ENCODE data around the gene RASSF5.

Gene RASSF5

DNA sequence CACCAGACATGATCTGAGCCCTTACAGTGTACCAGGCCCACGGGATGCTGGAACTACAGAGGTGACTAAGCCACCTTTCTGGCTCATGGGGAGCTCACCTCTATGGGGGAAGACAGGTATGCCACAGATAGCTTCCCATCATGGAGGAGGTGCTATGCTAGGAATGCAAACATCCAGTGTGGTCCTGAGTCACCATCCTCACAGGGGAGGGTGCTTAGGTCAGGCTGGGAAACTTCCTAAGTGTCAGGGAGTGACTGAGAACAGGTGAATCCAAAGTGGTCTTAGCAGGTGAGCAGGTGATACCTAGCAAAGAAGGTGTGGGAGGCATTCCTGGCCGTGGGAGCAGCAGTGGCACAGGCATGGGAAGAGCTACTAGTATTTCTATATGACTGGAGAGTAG, 8.6 kb upstream of the RASSF5 start:
- no peak for DNase-seq

DNA sequence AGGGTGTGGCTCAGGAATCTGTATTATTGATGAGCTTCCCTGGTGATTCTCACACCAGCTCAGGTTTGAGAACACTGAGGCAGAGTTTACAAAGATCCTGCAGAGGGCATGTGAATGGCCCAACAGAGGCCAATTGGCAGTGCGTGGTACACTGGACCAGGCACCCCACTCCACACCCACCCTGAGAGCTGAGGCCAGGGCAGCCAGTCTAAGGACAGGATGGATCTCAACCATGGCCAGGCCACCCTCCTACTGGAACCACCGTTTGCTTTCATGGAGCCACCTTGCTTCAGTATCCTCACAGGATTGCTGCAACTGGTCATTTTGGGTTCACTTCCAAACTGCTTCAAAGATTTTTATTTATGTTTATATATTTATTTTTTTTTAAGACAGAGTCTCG, 7.3 kb upstream of the RASSF5 start:
- no peak for DNase-seq

DNA sequence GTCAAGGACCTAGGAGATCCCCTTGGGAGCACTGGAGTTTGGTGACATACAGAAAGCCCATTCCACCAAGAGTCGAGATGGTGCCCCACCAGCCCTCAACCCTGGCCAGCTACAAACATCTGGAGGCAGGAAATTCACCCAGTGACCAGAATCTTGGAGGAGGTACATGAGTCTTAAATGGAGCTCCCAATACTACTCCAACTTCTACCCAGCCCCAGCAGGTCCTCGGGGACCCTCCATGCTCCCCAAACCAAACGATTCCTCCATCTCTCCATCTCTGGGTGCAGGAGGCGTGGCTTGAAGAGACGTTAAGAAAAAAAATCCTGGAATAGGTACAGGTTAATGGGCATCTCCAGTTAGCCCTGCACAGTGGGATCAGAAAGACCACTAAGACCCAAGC, 5.5 kb upstream of the RASSF5 start:
- no peak for DNase-seq

DNA sequence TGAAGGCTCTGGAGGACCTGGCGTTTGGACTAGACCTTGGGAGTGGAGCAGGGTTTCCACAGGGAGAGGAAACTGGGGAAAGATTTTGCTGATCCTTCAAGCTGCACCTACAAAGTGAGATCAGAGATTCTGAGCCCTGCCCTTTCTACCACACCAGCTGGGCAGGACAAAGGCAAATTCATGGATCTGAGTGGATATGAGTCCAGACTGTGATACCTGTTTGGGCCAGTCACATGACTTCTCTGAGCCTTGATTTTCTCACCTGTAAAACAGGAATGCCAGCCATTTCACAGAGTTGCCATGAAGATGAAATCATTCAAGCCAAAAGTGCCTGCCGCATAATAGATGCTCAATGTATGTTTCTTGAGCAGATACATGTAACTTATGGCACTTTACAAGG, 4.9 kb upstream of the RASSF5 start:
- no peak for DNase-seq

DNA sequence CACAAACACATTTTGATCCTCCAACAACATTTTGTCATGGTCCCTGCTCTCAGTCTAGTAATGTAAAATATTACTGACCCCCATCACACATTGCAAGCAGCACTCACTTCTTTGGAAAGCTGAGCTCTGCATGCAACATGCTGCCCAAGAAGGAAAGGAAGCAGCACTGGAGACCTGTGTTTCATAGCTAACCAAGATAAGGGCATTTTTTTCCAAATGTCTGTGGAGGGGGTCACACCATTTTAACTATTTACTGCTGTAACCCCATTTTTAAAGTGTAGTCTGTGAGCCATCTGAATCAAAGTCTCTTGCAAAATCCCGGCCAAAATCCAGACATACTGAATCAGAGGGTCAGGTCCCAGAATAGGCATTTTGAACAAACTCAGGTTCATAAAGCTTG, 4.5 kb upstream of the RASSF5 start:
- DNase-seq: no peak

DNA sequence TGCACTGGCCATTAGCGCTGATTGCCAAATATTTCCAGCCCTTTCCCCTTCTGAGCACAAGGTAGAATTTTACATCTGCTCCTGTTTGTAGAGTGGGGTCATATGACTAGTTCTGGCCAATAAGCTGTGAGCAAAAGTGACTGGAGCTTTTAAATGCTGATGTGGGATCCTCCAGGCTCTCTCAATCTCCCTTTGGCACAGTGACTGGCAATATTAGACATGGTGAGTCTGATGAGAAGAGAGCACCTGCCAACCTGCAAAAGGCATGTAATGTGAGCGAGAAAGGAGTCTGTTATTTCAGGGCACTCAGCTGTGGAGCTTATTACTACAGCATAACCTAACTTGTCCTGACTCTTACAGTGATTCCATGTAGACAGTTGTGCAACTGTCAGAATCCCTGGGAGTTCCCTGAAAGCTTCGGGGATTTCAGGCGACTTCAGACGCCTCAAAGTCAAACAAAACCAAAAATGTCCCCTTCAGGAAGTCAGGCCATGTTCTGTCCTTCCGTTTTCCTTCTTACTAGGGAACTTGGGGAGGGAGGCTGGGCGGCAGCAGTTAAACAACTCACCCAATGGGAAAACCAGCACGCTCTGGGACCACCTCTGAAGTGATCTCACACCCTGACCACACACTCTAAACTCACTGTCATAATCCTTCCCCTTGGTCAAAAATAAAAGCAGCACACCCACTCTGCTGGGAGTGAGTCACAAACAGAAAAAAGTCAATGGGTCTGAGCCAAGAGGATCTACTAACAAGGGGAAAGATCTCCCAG, 3.6 kb upstream of the RASSF5 start:
- peak; percentile 76 for DNase-seq

DNA sequence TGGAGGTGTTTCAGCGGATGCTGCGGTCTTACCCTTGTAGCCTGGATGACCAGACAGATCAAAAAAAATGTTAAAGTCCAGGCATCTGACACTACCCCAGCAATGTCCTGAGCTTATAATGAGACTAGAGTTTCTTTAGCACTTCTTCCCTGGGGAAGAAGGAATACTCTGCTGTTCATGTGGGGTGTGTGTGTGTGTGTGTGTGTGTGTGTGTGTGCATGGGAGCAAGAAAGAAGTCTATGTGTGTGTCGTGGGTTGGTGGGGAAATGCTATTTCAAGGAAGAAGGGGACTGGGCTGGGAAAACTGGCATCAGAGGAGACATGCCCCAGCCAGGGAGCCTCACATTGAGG, 3.0 kb upstream of the RASSF5 start:
- DNase-seq: no peak

DNA sequence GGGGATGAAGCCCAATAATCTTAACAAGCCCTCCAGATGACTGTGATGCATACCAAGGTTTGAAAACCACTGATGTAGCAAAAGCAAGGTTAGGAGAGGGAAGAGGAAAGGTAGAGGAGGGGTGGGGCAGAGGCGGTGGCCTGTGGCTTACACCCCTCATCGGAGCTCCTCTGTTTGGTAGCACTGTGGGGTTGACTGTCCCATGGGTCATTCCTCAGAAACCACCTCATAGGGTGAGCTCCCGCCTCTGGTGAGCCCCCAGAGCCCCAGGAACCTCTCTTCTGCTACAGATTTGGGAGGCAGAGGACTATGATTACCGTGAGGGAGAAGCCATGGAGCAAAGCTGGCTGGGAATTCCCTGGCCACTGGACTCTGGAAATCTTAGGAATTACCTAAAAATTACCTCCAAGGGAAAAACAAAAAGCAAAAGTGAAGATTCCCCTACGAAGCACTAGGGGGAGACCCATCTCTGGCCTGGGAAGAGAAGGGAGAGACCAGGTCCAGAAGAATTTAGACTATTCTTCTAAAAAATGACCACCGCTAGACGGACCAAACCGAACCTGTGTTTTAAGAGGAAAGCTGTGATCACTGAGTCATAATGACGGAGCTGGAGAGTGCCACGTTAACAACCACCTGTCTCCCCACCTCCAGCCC, 1.5 kb upstream of the RASSF5 start:
- DNase-seq: no peak

DNA sequence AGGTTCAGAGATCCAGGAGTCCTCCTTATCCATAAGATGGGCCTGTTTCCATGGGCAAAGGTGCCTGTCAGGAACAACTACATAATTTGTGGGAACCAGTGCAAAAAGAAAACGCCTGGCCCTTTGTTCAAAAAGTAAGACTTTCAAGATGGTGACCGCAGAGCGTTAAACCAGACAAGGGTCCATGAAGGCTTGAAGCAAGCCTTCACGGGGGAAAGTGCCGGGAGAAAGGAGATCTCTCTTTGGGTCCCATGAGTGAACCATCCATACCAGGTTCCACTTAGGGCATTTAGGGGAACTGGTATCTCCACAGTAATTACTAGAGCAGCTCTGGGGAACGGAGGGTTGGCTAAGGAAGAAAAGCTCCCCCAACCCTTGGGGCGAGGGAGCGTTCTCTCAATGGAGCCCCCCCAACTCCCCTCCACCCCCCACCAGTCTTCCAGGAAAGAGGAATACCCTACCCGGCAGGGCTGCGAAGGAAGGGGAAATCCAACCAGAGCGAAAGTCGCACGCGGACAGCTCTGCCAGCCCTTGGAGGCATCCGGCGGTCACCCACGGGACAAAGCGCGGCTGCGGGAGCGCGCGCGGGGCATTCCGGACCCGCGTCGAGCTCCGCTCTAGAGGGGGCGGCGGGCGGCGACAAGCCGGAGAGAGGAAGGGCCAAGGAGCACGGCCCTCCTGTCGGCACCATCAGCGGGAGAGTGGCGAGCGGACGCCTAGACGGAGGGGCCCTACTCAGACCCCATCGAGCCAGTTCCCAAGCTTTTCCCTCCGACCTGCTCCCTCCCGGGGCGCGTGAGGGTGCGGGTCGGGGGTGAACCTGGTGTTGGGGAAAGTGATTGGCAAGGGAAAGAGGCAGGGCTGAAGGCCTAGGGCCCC, 687 bp upstream of the RASSF5 start:
- no peak for DNase-seq

DNA sequence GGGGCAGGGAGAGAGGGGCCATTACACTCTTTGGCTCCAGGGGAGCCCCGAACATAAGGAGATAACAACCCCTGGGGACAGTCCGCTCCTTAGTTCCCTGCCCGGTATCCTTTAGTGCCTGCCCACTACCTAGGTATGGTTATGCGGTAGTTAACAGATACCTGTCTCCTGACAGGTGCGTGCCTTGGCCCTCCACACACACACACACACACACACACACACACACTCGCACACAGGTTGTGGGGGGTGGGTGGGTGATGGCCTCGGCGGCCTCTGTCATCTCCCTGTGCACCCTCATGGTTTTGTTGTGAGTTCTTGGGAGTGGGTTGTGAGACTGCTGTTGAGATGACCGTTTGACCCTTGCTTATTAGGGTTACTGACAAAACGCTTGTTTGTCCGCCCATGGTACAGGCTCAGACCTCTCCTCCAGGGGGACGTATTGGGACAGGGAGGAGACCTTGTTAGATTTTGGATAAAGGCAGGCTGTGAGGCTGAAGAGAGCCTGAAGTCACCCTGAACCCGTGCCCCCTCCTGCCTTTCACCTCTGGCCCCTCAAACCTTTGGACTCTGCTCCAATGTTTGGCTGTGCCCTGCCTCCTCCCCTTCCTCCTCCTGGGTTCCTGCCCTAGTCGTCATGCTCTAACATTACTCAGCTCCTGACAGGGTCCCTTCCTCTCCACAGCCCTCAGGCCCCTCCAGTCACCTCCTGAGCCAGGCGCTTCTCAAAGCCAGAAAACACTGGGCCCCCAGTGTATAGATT, 979 bp downstream of the RASSF5 start:
- DNase-seq: no peak

DNA sequence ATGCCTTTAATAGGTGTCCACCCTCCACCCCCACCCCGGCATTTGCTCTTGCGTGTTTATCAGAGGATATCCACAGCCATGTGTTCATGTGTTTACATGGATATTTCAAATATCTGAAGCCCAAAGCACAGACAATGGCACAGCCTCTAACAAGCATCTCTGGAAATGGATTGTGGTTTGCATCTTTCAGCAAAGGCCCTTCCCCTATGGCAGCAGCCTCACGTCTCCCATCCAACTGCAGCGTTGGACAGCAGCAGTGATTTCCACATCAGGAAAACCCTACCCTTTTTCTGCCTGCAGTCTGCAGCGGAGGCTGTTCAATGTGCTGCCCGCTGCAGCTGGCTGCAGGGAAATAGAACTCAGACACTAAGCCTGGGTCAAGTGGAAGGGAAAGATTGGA, 1.6 kb downstream of the RASSF5 start:
- no peak for DNase-seq

DNA sequence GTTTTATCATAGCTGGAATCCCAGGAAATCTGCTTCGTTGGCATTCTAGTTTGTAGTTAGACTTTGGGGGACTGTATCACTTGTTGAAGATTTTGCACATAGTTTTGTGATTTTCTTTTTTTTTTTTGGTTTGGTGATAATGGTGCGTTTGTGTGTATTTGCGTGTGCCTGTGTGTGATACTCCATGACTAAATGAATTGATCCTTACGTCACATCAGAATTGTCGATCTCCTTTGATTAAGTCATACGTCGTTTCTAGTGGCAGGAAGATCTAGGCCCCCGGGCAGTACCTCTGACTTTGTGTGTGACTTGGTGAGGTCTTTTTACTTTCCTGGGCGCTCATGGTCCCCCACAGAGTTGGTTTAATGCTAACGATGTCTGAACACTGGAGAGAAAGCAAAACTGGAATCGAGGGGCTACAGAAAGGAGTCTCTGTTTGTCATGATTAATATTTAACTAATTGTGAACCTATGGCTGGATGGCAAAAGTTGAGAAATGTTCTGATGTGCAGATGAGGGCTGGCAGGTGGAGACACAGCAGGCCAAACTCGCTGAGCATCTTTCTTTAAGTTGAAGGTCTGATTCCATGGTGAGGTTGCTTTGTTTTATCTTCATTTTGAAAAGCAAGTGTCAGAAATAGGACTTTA, 2.4 kb downstream of the RASSF5 start:
- no peak for DNase-seq

DNA sequence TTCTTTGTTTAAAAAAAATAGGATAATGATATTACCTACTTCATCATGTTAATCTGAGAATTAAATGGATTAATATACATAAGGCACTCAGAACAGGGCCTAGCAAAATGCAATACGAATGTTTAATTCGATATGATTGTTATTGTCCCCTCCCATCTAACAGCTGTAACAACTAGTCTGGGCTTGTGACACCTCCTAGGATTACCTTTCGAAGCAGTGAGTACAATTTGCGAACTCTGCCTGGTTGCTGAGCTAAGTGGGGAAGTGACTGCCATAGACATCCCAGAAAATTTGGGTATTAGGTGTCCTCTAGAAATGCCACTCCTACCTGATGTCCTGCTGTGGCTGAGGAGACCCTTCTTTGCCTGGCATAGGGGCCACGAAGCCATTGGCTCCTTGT, 3.0 kb downstream of the RASSF5 start:
- no peak for DNase-seq

DNA sequence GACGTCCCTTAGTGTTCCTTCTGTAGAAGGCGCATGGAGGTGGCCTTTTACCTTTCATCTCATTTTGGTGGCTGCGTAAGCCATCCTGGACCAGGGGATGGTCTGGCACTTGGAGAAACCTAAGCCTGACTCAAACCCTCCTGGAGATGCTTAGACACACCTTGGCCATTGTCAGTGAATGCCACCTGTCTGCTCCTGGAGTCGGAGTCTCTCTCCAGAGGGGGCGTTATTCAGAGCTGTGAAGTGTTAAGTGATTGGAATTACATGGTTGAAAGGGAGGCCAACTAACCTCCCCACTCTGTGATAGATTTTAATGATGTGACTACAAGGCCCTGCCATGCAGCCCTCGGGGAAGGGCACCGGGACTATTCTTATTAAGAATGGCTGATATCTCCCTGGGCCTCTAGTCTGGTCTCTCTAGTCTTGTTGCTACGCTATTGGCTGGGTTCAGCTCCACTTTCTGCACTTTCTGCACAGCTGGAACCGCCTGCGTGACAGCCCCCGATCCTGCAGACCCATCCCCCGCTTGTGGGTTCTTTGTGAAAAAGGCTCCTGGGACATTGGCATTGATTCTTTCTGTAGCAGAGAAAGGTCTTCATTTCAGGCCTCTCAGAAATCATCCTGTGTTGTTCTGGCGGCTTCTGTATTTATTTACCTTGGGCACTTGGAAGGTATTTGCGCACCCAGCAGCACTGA, 4.2 kb downstream of the RASSF5 start:
- no peak for DNase-seq

DNA sequence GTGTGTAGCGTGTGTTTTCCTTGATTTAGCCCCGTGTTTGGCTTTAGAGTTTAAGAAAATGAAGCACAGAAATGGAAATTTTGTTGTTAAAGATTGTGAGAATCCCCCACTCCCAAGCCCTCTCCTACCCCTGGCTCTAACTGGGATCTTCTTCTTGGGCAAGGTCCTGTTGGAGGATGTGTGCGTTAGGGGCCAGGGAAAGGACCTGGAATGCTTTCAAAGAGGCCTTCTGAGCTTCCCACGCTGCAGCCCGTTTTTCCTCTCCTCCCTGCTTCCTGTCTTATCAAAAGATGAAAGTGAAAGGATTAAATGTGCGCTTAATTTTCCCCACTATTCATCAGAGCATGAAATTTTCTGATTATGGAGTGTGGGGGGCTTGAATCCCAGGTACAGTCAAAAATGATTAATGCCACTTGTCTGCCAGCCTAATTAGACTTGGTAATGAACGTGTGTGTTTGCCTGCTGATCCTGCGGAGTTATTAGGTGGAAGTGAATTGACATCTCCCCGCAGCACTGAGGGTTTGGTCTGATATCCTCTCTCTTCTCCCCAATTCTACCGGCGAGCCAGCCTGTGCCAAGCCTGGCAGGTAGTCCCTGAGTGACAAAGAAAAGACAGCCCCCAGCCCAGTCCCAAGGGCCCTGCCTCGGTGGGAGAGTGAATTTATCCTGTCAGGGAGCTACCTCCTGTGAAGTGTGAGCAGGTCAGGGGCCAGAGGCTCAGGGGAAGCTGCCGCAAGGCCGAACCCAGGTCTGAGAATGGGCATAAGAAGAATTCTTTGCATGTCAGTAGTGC, 4.9 kb downstream of the RASSF5 start:
- DNase-seq: no peak

DNA sequence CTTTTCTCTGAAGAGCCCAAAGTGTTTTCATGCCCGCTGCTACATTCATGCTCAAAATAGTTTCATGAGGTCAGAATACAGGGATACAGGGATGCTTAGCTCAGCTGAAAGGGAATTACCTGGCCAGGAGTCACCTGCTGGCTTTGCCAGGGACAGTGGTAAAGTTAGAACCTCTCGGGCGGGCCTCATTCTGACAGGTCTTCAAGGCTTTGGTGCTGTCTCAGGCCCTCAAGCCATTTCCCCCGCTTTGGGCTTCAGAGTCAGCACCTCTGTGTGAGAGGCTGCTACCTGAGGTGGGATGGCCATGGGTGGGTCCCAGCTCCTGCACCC, 5.5 kb downstream of the RASSF5 start:
- no peak for DNase-seq

DNA sequence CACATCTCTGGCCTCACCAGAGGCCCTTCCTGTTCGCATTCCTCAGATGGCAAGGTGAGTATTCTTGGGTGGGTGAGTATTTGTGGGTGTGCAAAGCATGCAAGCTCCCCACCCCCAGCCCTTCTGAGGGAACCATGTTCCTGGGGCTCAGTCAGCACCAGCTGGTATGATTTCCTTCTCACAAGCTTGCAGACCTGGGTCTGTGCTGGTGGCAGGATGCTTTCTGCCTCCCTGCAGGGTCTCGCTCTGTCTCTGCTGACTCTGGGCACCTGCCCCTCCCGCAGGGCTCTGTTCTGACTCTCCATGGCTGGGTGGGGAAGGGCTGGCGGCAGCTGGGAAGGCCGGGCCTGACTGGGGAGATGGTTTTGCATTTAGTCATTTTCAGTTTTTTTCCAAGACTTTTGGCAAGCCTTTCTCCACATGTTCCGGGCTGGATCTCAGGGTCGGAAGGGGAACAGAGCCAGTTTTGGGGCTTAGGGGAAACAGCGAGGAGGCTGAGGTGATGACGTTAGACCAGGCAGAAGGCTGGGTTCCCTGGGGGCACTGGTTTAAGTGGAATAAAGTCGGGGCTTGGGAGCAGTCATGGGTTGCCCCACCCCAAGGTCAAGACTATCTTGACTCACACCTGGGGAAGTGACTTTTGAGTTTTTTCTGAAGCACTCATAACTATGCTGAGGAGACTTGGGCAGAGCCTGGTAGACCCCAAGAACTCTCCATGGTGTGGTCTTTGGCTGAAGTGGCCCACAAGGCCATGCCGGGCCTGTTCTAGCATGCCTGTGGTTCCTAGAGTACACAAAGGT, 6.2 kb downstream of the RASSF5 start:
- DNase-seq: no peak

DNA sequence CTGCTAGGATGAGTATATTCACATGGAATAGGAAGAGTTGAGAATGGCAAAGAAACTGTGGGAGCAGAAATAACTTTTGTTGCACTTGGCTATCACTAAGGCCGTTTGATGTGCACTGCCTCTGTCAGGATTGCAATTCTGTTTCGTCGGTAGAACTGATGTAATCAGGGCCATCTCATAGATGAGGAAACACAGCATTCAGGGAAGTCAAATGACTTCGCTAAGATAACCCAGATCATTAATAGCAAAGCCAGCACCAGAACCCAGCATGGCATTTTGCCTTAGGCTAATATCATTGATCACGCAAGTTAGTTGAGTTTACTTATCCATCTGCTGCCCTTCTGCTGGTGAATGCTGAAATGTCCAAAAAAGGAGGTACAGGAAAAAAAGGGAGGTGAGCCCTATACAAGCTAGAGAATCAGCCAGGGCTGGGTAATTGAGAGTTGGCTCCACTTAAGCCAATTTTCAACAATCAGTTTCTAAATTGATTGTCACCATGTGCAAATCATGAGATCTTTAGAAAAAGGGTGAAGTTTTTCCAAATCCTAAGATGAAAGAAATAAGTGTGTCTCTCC, 7.6 kb downstream of the RASSF5 start:
- no peak for DNase-seq

DNA sequence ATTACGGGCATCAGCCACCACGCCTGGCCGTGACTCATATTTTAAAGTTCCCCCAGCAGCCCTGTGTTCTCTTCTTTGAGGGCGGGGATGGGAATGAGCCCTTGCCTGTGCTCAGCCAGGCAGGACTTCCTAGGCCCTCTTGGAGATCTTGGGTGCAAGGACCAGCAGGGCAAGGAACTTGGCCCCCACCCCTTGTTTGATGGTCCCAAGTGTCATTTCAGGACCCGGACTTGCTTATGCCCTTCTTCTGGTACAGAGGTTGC, 9.3 kb downstream of the RASSF5 start:
- no peak for DNase-seq

DNA sequence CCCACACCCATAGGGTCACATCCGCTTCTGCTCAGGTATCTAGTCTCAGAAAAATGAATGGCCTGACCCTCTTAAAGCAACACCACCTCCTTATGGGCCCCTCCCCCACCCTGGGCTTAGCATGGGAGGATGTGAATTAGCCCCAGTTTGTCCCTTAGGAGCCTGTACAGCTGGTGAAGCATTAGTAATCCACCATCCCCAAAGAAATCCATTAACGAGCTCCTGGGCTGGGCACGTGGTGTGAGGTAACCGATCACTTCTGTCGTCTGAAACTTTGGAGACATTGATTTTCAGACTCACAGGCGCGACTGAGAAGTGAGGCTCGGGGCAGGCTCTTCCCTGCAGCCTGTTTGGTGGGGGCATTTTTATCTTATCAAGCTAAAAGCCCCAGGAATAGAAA, 10.5 kb downstream of the RASSF5 start:
- no peak for DNase-seq
